ENCODE results near the gene NADK2. TPM values are rescaled to one million over a fixed set of nuclear protein-coding genes. Genes with fewer than 3 reads are reported as not detected.

Gene NADK2
- total RNA-seq, 2 donors from 2014 or later: 17.9 to 30.4 TPM

- Histone ChIP-seq H3K9me3 (no peaks in the 10 kb centered on the region), H3K4me1 (peaks cover 0 to 33% of the 10 kb centered on the region in 2 donors), H3K4me3 (peak within 1 kb of the TSS; percentile 98 to 99), H3K27ac (peak within 1 kb of the TSS; percentile 89 to 90), H3K36me3 (no peaks in the 10 kb centered on the region), H3K27me3 (no peaks in the 10 kb centered on the region)
- peak; percentile 95 for DNase-seq (ENCODE audit: low spot score)
- TF ChIP-seq CTCF (IDR thresholded peaks at IDR 0.05): no peak
Observed at GRCh38 chr5:36151434-36152323, 90.0 kb downstream of the NADK2 start, which contains the start of the genes LMBRD2 and SKP2. TSS of gene LMBRD2 (minus strand) at chr5:36151887. CDS start at chr5:36143349, 8,538 bp downstream. TSS of gene SKP2 (plus strand) at chr5:36152111. CDS start at chr5:36152263, 152 bp downstream.

GRCh38 chr5:36150676-36151433 lies 90.9 kb downstream of the NADK2 start:
- no peak for DNase-seq (ENCODE audit: low spot score)

GRCh38 chr5:36147681-36148080 lies 94.0 kb downstream of the NADK2 start:
- DNase-seq (ENCODE audit: low spot score): no peak
- H3K36me3 ChIP-seq: no peaks in the 10 kb centered on the region
- H3K27me3 ChIP-seq: no peaks in the 10 kb centered on the region
- H3K9me3 ChIP-seq: no peaks in the 10 kb centered on the region
- no peak overlapping the region for H3K4me3 ChIP-seq
- TF ChIP-seq CTCF (IDR thresholded peaks at IDR 0.05): no peak
- H3K4me1 ChIP-seq: peaks cover 0 to 18% of the 10 kb centered on the region in 2 donors
- no peak overlapping the region for H3K27ac ChIP-seq

More at GRCh38 chr5:36150676-36151433, 90.9 kb downstream of the NADK2 start:
- Histone ChIP-seq H3K36me3 (no peaks in the 10 kb centered on the region), H3K4me3 (peak overlapping the region; percentile 98 to 99), H3K4me1 (peaks cover 0 to 33% of the 10 kb centered on the region in 2 donors), H3K9me3 (no peaks in the 10 kb centered on the region), H3K27ac (peak overlapping the region; percentile 89 to 90), H3K27me3 (no peaks in the 10 kb centered on the region)
- no peak for TF ChIP-seq CTCF (IDR thresholded peaks at IDR 0.05)

GRCh38 chr5:36146390-36146789 lies 95.3 kb downstream of the NADK2 start:
- no peaks in the 10 kb centered on the region for H3K27me3 ChIP-seq
- H3K4me3 ChIP-seq: no peak overlapping the region
- no peaks in the 10 kb centered on the region for H3K36me3 ChIP-seq
- H3K27ac ChIP-seq: no peak overlapping the region
- H3K9me3 ChIP-seq: no peaks in the 10 kb centered on the region
- peaks cover 0 to 13% of the 10 kb centered on the region in 2 donors for H3K4me1 ChIP-seq
- DNase-seq (ENCODE audit: low spot score): no peak
- no peak for TF ChIP-seq CTCF (IDR thresholded peaks at IDR 0.05)

GRCh38 chr5:36145311-36145710 lies 96.4 kb downstream of the NADK2 start:
- Histone ChIP-seq H3K36me3 (peaks cover 4% of the 10 kb centered on the region), H3K9me3 (no peaks in the 10 kb centered on the region), H3K4me3 (no peak overlapping the region), H3K27me3 (no peaks in the 10 kb centered on the region), H3K4me1 (peaks cover 0 to 5% of the 10 kb centered on the region in 2 donors), H3K27ac (no peak overlapping the region)
- no peak for TF ChIP-seq CTCF (IDR thresholded peaks at IDR 0.05)
- no peak for DNase-seq (ENCODE audit: low spot score)

MicroRNA genes within 50 kb of the gene (microRNA counts, 767-probe panel; counts per million panel counts)
- 0 to 1,937 counts per million in 2 donors for microRNA hsa-miR-580

Small RNA genes lying within 50 kb of the gene (microRNA-seq; reads per million reads assigned to microRNA genes)
- gene MIR580 (ENCODE audit: borderline number of aligned reads in 2 of 2, borderline replicate concordance in 1 of 2): 0.71 to 1.4 reads per million in 2 donors

Other genes with a start within 250 kb of the NADK2 start
- under 1 TPM in 1 of 2 donors, not detected in 1; 0.24 TPM for gene UGT3A2, start 175.0 kb downstream of the NADK2 start, total RNA-seq
- gene LMBRD2, start 90.0 kb downstream of the NADK2 start, total RNA-seq: 10 to 100 TPM; 10.5 to 19.9 TPM
- gene SKP2, start 89.8 kb downstream of the NADK2 start, total RNA-seq: 1 to 10 TPM; 3.7 to 5.0 TPM
- 1 to 10 TPM in 1 of 2 donors, under 1 TPM in 1; 0.98 to 1.7 TPM for gene RANBP3L, start 60.0 kb upstream of the NADK2 start, total RNA-seq

Measured in right atrium auricular region (tissue), 2 donors.